K562 (cell line): ENCODE measurements around the gene ARAF. TPM values are rescaled to one million over a fixed set of nuclear protein-coding genes. Genes with fewer than 3 reads are reported as not detected.

ENCODE experiments used
- ATAC-seq: fragments of 200-7000 bp; cut with Tn5 transposase; 3 replicates; pipeline ENCODE4 v1.9.1; 2020; ENCODE audit warnings: moderate library complexity
- BruUV-seq: library from RNA; stranded (reverse); fragments of 400-500 nt; replicated peaks from 2 replicates; lab custom pipeline; 2021; lab: Mats Ljungman, UMichigan
- CTCF ChIA-PET: fragments of 300-600 bp; formaldehyde crosslinking; extraction: SDS; loops from one replicate; lab custom pipeline; 2021; ENCODE audit warnings: low intra/inter-chr PET ratio; lab: Yijun Ruan, JAX
- POLR2A ChIA-PET: fragments of 300-600, 350-650 bp; sonication (Branson Sonifier 250); formaldehyde crosslinking; extraction: SDS; loops from one replicate; lab custom pipeline; 2021; ENCODE audit warnings: antibody characterized with exemption, inconsistent platforms; lab: Yijun Ruan, JAX
- DNase-seq, 4 experiments: peaks; one replicate each; pipeline versions ENCODE4 v3.0.0 to v3.0.0-alpha.2; 2011 to 2018; ENCODE audit warnings: low spot score in 3 of 4, mixed read lengths in 3 of 4; ENCODE audit errors: extremely low read depth in 1 of 4
- FAIRE-seq: peaks from 2 replicates; lab custom pipeline; 2011; peaks lifted over from hg19 to GRCh38; lab: Jason Lieb, UNC
- H2AFZ ChIP-seq: 2 replicates; pipeline ENCODE4 v1.6.0; 2011; ENCODE audit warnings: low read depth, low read length, control low read depth, inconsistent platforms
- H3K27ac ChIP-seq: fragments of 200-600 bp; 3 replicates; pipeline ENCODE4 v1.8.0; 2011; ENCODE audit warnings: low read depth, mild to moderate bottlenecking, control low read depth, inconsistent platforms, low read length, moderate library complexity, mixed read lengths; ENCODE audit errors: extremely low read depth
- H3K27me3 ChIP-seq, 2 experiments: fragments of 300-600 bp in 1 of 2; 2 replicates in 1 of 2; 3 replicates in 1 of 2; pipeline versions ENCODE4 v1.6.0 to v1.8.0; 2011; ENCODE audit warnings: inconsistent platforms in 2 of 2, low read length in 2 of 2, mild to moderate bottlenecking in 1 of 2, mixed read lengths in 1 of 2, moderate library complexity in 1 of 2; ENCODE audit not compliant: control insufficient read depth in 2 of 2, insufficient read depth in 2 of 2
- H3K36me3 ChIP-seq: fragments of 300-600 bp; 3 replicates; pipeline ENCODE4 v1.8.0; 2011; ENCODE audit warnings: mild to moderate bottlenecking, low read length, inconsistent platforms; ENCODE audit not compliant: control insufficient read depth, insufficient read depth
- H3K4me1 ChIP-seq, 2 experiments: fragments of 200-600 bp in 1 of 2; replicated peaks in 1 of 2; 2 replicates in 1 of 2; 3 replicates in 1 of 2; pipeline versions ENCODE4 v1.5.1 to v1.8.0; 2011; ENCODE audit warnings: inconsistent platforms in 2 of 2, low read length in 2 of 2, mild to moderate bottlenecking in 1 of 2, mixed read lengths in 1 of 2, moderate library complexity in 1 of 2; ENCODE audit not compliant: control insufficient read depth in 2 of 2, insufficient read depth in 2 of 2
- H3K4me2 ChIP-seq: 2 replicates; pipeline ENCODE4 v1.6.1; 2011; ENCODE audit warnings: low read length, control low read depth, inconsistent platforms, mixed read lengths; ENCODE audit not compliant: insufficient read depth
- H3K4me3 ChIP-seq: fragments of 200-600 bp; sonication (generic), shearing (Covaris generic); 2 replicates; pipeline ENCODE4 v1.5.1; 2016; ENCODE audit warnings: control low read depth, inconsistent platforms
- H3K79me2 ChIP-seq: fragments of 200-600 bp; 3 replicates; pipeline ENCODE4 v1.8.0; 2011; ENCODE audit warnings: low read length, inconsistent platforms; ENCODE audit not compliant: control insufficient read depth, insufficient read depth
- H3K9ac ChIP-seq, 2 experiments: 2 replicates each; pipeline versions ENCODE4 v1.6.0 to v1.6.1; 2011; ENCODE audit warnings: low read depth in 2 of 2, low read length in 2 of 2, control low read depth in 1 of 2, inconsistent platforms in 1 of 2, mild to moderate bottlenecking in 1 of 2, mixed read lengths in 1 of 2; ENCODE audit not compliant: insufficient read depth in 1 of 2
- H3K9me1 ChIP-seq: one replicate; pipeline ENCODE4 v1.6.0; 2011; ENCODE audit warnings: inconsistent platforms, mild to moderate bottlenecking, low read length, moderate library complexity; ENCODE audit not compliant: control insufficient read depth, insufficient read depth
- H3K9me3 ChIP-seq: replicated peaks from 2 replicates; pipeline ENCODE4 v1.5.1; 2011; ENCODE audit warnings: low read depth, low read length, inconsistent platforms; ENCODE audit not compliant: control insufficient read depth, insufficient read depth
- H4K20me1 ChIP-seq: replicated peaks from 2 replicates; pipeline ENCODE4 v1.6.1; 2011; ENCODE audit warnings: low read length, inconsistent platforms, mixed read lengths; ENCODE audit not compliant: control insufficient read depth, insufficient read depth
- BRD9 ChIP-seq: fragments of 450-650 bp; IDR thresholded peaks from 2 replicates; pipeline ENCODE4 v1.6.1; 2018; ENCODE audit warnings: low read depth; ENCODE audit not compliant: partially characterized antibody
- CHCHD3 ChIP-seq: fragments of 250-450 bp; sonication (Bioruptor Pico); IDR thresholded peaks from 2 replicates; pipeline ENCODE4 v2.1.2; 2022; ENCODE audit warnings: mild to moderate bottlenecking
- EWSR1 ChIP-seq: fragments of 450-650 bp; IDR thresholded peaks from 2 replicates; pipeline ENCODE4 v1.6.1; 2018; ENCODE audit warnings: borderline replicate concordance, mild to moderate bottlenecking, low read depth, moderate library complexity; ENCODE audit not compliant: partially characterized antibody
- HDAC8 ChIP-seq: fragments of 450-650 bp; IDR thresholded peaks from 2 replicates; pipeline ENCODE4 v1.6.1; 2016; ENCODE audit warnings: mild to moderate bottlenecking, missing genetic modification characterization, moderate library complexity, missing compliant biosample characterization
- HDGF ChIP-seq: fragments of 450-650 bp; IDR thresholded peaks from 2 replicates; pipeline ENCODE4 v1.6.1; 2016
- L3MBTL2 ChIP-seq: fragments of 450-650 bp; IDR thresholded peaks from 2 replicates; pipeline ENCODE4 v1.6.1; 2016; ENCODE audit warnings: mild to moderate bottlenecking, moderate library complexity
- MBD2 ChIP-seq: sonication (generic); IDR thresholded peaks from 2 replicates; pipeline ENCODE4 v1.6.1; 2016; ENCODE audit warnings: low read depth, borderline replicate concordance
- MTA3 ChIP-seq: fragments of 450-650 bp; formaldehyde crosslinking; IDR thresholded peaks from 2 replicates; pipeline ENCODE4 v1.6.1; 2017; ENCODE audit warnings: mild to moderate bottlenecking, borderline replicate concordance
- POLR2H ChIP-seq: IDR thresholded peaks from 2 replicates; pipeline ENCODE4 v1.6.1; 2016; ENCODE audit warnings: missing genetic modification characterization, low read depth, mild to moderate bottlenecking, control low read depth, missing compliant biosample characterization, moderate library complexity
- RBFOX2 ChIP-seq: fragments of 200-400 bp; formaldehyde crosslinking; IDR thresholded peaks from 2 replicates; pipeline ENCODE4 v1.6.1; 2017; ENCODE audit warnings: low read depth, mild to moderate bottlenecking, low read length, moderate library complexity
- RCOR1 ChIP-seq, 2 experiments: IDR thresholded peaks; 2 replicates each; pipeline ENCODE4 v1.6.1; 2012; ENCODE audit warnings: low read depth in 2 of 2, low read length in 2 of 2, borderline replicate concordance in 1 of 2, improper control_type of control experiment in 1 of 2
- ZNF263 ChIP-seq: sonication (generic); formaldehyde crosslinking; IDR thresholded peaks from 2 replicates; pipeline ENCODE4 v1.8.0; 2022; ENCODE audit warnings: mild to moderate bottlenecking, missing genetic modification reagents, borderline replicate concordance
- ZNF41 ChIP-seq: fragments of 250-450 bp; sonication (Bioruptor Pico); conservative IDR thresholded peaks from 2 replicates; pipeline ENCODE4 v1.4.0; 2020; ENCODE audit warnings: mild to moderate bottlenecking
- ZNF785 ChIP-seq: fragments of 250-450 bp; sonication (Bioruptor Pico); IDR thresholded peaks from 2 replicates; pipeline ENCODE4 v1.4.0; 2020; ENCODE audit warnings: mild to moderate bottlenecking
- ZZZ3 ChIP-seq: fragments of 450-650 bp; IDR thresholded peaks from 2 replicates; pipeline ENCODE4 v1.6.1; 2016; ENCODE audit warnings: antibody characterized with exemption, mild to moderate bottlenecking, moderate library complexity
- WGBS: fragments of 100-300 bp; shearing (Covaris generic); methylation state at CpG from one replicate; pipeline ENCODE4 v1.1.6; 2016; ENCODE audit warnings: low coverage, mixed read lengths; ENCODE audit not compliant: insufficient coverage; ENCODE audit errors: missing lambda C conversion rate; 5-methylcytosine and 5-hydroxymethylcytosine counted together
- in situ Hi-C: fragments of 300-500 bp; cut with MboI; formaldehyde crosslinking; loops from 4 replicates; pipeline ENCODE4 v1.15.0; 2018; ENCODE audit warnings: inconsistent platforms, mixed read lengths
- intact Hi-C: fragments of 100-400 bp; cut with micrococcal nuclease; formaldehyde crosslinking; loops from 2 replicates; pipeline ENCODE4 v1.14.2; 2022
- polyA plus RNA-seq, 8 experiments: library from polyadenylated mRNA; depleted of rRNA in 4 of 8; stranded (reverse) in 5 of 8; unstranded in 3 of 8; fragments of >200 nt; fragmentation: Nextera tagmentation in 2 of 8; fragmentation: Illumina TruSeq in 1 of 8; extraction: Ambion mirVana in 2 of 8; extraction: Trizol in 1 of 8; gene quantifications; 2 replicates each; pipeline versions ENCODE4 v1.2.1 to v1.2.3, GENCODE V29; 2011 to 2014; ENCODE audit warnings: inconsistent platforms in 1 of 8, missing spikeins in 1 of 8
- total RNA-seq, 7 experiments: library from RNA; depleted of rRNA in 6 of 7; stranded (reverse); fragments of >200 nt in 6 of 7; fragmentation: Illumina TruSeq in 2 of 7; extraction: Trizol in 2 of 7; gene quantifications; 2 replicates each; pipeline versions ENCODE4 v1.2.1 to v1.2.3, GENCODE V29; 2011 to 2021; ENCODE audit warnings: low replicate concordance in 1 of 7
- TF ChIP-seq, protein P1 (sequence below): fragments of 450-650 bp; IDR thresholded peaks from 2 replicates; pipeline ENCODE4 v1.6.1; 2017; ENCODE audit warnings: antibody characterized with exemption, mild to moderate bottlenecking
- TF ChIP-seq, protein P2 (sequence below): fragments of 250-450 bp; sonication (Bioruptor Pico); IDR thresholded peaks from 2 replicates; pipeline ENCODE4 v1.8.0; 2022; ENCODE audit warnings: inconsistent platforms

ARAF gene
- total and polyA plus RNA-seq, 9 of the 15 experiments (the other 6 are each of a cell fraction or from before 2014, with no cell fraction given), result 5.5 to 70.0 (median 29.4) TPM

DNA sequence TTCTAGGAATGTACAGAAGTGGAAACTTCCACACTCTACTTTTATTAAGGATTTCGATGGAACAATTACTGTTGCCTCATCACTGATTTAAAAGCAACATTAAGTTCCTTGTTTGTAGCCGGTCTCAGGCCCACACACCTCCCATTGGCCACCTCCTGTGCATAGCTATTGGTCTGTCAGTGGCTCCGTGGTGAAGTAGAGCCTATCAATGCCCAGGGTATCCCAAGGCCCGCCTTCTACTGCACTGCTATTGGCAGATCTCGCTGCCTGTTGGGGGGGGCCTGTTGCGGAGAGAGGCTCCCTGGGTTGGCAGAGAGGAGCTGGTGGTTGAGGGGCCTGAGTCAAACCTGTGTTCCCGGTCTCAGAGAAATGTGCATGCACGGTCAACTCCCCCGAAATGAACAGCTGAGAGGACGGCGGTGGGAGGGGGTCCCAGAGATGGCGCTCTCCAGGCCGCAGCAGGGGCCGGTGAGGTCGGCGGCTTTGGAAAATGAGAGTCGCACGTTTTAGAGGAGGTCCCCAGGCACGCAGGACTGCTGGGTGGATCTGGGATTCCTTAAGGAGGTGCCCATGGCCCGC is 4.9 kb upstream of the ARAF start:
- FAIRE-seq, result peak; percentile 94
- ChIA-PET CTCF (no interaction called here), POLR2A (interaction anchor here (0.6 to 0.9 kb wide), 3 partner anchors 15 to 941 kb away, joined by 3 to 4 read pairs (median 3); no protein-coding TSS in a partner anchor)
- H4K20me1 ChIP-seq, result no peaks in the 10 kb centered on the region
- no peaks in the 10 kb centered on the region for H3K9me1 ChIP-seq
- peak overlapping the region; percentile 71 for H2AFZ ChIP-seq
- peaks cover 0 to 4% of the 10 kb centered on the region in 2 experiments; a peak in 3 of 5 replicates for H3K4me1 ChIP-seq
- peak overlapping the region; percentile 61 for H3K4me2 ChIP-seq
- no peaks in the 10 kb centered on the region for H3K9me3 ChIP-seq
- intact Hi-C loops, result no loop called here
- H3K79me2 ChIP-seq, result no peaks in the 10 kb centered on the region; the same call in 1 of the 3 replicates
- H3K4me3 ChIP-seq, result peak overlapping the region; percentile 37
- DNase-seq, result peak; percentile 64 to 82 (median 74)
- no peaks in the 10 kb centered on the region for H3K36me3 ChIP-seq
- H3K27ac ChIP-seq, result peak overlapping the region; percentile 50
- peak; percentile 93 for ATAC-seq
- in situ Hi-C loops, result no loop called here
- 46% methylated on average over 13 of the region's 20 CpGs for WGBS
- H3K27me3 ChIP-seq, result no peaks in the 10 kb centered on the region
- BruUV-seq, result no TSS peak
- peak overlapping the region; percentile 55 to 87 for H3K9ac ChIP-seq
- TF ChIP-seq L3MBTL2 (0 out of 2 replicates have a peak, but pooled peaks have one; percentile 22), HDAC8 (tag) (no peak), POLR2H (0 out of 2 replicates have a peak, but pooled peaks have one; percentile 13), RCOR1 (IDR thresholded peaks at IDR 0.05; ENCODE audit: borderline replicate concordance in 1 of 2, low read depth in 2 of 2, low read length in 2 of 2) (no peak), HDGF (no peak), CHCHD3 (CRISPR knock-in tag) (no peak), RBFOX2 (peak; percentile 71), ZZZ3 (no peak), ZNF785 (CRISPR knock-in tag) (no peak), MBD2 (peak; percentile 84), BRD9 (no peak), ZNF263 (no peak), EWSR1 (no peak), ZNF41 (CRISPR knock-in tag) (no peak), MTA3 (no peak)
- TF ChIP-seq, protein P1, sequence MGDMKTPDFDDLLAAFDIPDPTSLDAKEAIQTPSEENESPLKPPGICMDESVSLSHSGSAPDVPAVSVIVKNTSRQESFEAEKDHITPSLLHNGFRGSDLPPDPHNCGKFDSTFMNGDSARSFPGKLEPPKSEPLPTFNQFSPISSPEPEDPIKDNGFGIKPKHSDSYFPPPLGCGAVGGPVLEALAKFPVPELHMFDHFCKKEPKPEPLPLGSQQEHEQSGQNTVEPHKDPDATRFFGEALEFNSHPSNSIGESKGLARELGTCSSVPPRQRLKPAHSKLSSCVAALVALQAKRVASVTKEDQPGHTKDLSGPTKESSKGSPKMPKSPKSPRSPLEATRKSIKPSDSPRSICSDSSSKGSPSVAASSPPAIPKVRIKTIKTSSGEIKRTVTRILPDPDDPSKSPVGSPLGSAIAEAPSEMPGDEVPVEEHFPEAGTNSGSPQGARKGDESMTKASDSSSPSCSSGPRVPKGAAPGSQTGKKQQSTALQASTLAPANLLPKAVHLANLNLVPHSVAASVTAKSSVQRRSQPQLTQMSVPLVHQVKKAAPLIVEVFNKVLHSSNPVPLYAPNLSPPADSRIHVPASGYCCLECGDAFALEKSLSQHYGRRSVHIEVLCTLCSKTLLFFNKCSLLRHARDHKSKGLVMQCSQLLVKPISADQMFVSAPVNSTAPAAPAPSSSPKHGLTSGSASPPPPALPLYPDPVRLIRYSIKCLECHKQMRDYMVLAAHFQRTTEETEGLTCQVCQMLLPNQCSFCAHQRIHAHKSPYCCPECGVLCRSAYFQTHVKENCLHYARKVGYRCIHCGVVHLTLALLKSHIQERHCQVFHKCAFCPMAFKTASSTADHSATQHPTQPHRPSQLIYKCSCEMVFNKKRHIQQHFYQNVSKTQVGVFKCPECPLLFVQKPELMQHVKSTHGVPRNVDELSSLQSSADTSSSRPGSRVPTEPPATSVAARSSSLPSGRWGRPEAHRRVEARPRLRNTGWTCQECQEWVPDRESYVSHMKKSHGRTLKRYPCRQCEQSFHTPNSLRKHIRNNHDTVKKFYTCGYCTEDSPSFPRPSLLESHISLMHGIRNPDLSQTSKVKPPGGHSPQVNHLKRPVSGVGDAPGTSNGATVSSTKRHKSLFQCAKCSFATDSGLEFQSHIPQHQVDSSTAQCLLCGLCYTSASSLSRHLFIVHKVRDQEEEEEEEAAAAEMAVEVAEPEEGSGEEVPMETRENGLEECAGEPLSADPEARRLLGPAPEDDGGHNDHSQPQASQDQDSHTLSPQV, result no peak
- TF ChIP-seq, protein P2, sequence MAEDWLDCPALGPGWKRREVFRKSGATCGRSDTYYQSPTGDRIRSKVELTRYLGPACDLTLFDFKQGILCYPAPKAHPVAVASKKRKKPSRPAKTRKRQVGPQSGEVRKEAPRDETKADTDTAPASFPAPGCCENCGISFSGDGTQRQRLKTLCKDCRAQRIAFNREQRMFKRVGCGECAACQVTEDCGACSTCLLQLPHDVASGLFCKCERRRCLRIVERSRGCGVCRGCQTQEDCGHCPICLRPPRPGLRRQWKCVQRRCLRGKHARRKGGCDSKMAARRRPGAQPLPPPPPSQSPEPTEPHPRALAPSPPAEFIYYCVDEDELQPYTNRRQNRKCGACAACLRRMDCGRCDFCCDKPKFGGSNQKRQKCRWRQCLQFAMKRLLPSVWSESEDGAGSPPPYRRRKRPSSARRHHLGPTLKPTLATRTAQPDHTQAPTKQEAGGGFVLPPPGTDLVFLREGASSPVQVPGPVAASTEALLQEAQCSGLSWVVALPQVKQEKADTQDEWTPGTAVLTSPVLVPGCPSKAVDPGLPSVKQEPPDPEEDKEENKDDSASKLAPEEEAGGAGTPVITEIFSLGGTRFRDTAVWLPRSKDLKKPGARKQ (CRISPR knock-in tag), result no peak
